T-helper 1 cell treated with Interleukin-12 subunit alpha and Interleukin-12 subunit beta and Interleukin-4 antibody, amounts not matched to agents 30 μg/mL and 1 μg/mL, for 36 hours (primary cell): Measurements from ENCODE around the gene MLLT6.

Experiments used
- H3K27ac Mint-ChIP-seq: one replicate; pipeline ENCODE4 v1.8.0; 2021; ENCODE audit warnings: mild to moderate bottlenecking, mixed read lengths
- H3K27me3 Mint-ChIP-seq: one replicate; pipeline ENCODE4 v1.8.0; 2021; ENCODE audit warnings: low read depth, mixed read lengths
- H3K36me3 Mint-ChIP-seq: one replicate; pipeline ENCODE4 v1.8.0; 2021; ENCODE audit warnings: low read depth, mixed read lengths
- H3K4me1 Mint-ChIP-seq: one replicate; pipeline ENCODE4 v1.8.0; 2021; ENCODE audit warnings: low read depth, mixed read lengths
- H3K4me3 Mint-ChIP-seq: one replicate; pipeline ENCODE4 v1.8.0; 2021; ENCODE audit warnings: mild to moderate bottlenecking, moderate library complexity, mixed read lengths
- H3K9me3 Mint-ChIP-seq: one replicate; pipeline ENCODE4 v1.8.0; 2021; ENCODE audit warnings: mixed read lengths

MLLT6 gene

GRCh38 chr17:38746004-38746848, 41.2 kb downstream of the MLLT6 start:
- no peak overlapping the region for H3K27ac Mint-ChIP-seq
- H3K27me3 Mint-ChIP-seq = peaks cover 32% of the 10 kb centered on the region

GRCh38 chr17:38746849-38747462, 41.9 kb downstream of the MLLT6 start:
- Mint-ChIP-seq H3K27me3 (peaks cover 39% of the 10 kb centered on the region), H3K4me1 (peaks cover 38% of the 10 kb centered on the region), H3K36me3 (peaks cover 2% of the 10 kb centered on the region), H3K9me3 (no peaks in the 10 kb centered on the region), H3K27ac (no peak overlapping the region), H3K4me3 (peak overlapping the region; percentile 62)

More at GRCh38 chr17:38746004-38746848, 41.2 kb downstream of the MLLT6 start:
- H3K4me3 Mint-ChIP-seq = peak overlapping the region; percentile 62
- no peaks in the 10 kb centered on the region for H3K36me3 Mint-ChIP-seq
- H3K4me1 Mint-ChIP-seq = peaks cover 32% of the 10 kb centered on the region
- no peaks in the 10 kb centered on the region for H3K9me3 Mint-ChIP-seq

- H3K4me3 Mint-ChIP-seq = peak overlapping the region; percentile 82
- no peaks in the 10 kb centered on the region for H3K9me3 Mint-ChIP-seq
- H3K36me3 Mint-ChIP-seq = peaks cover 4% of the 10 kb centered on the region
- H3K27ac Mint-ChIP-seq = no peak overlapping the region
- H3K4me1 Mint-ChIP-seq = peaks cover 35% of the 10 kb centered on the region
- H3K27me3 Mint-ChIP-seq = peaks cover 39% of the 10 kb centered on the region
Observed at GRCh38 chr17:38747463-38748148, 42.5 kb downstream of the MLLT6 start.

GRCh38 chr17:38748149-38748891, 43.2 kb downstream of the MLLT6 start, which contains the start of gene PCGF2:
TSS of gene PCGF2 (minus strand) at chr17:38748336. CDS start at chr17:38740402, 7,934 bp downstream.
- Mint-ChIP-seq H3K27ac (no peak within 1 kb of the TSS), H3K36me3 (peaks cover 6% of the 10 kb centered on the region), H3K4me3 (peak within 1 kb of the TSS; percentile 99), H3K9me3 (no peaks in the 10 kb centered on the region), H3K27me3 (peaks cover 39% of the 10 kb centered on the region), H3K4me1 (peaks cover 31% of the 10 kb centered on the region)

GRCh38 chr17:38748892-38749222, 43.8 kb downstream of the MLLT6 start:
- Mint-ChIP-seq H3K4me1 (peaks cover 32% of the 10 kb centered on the region), H3K27ac (no peak overlapping the region), H3K4me3 (peak overlapping the region; percentile 56), H3K9me3 (no peaks in the 10 kb centered on the region), H3K36me3 (peaks cover 9% of the 10 kb centered on the region), H3K27me3 (peaks cover 39% of the 10 kb centered on the region)

- peaks cover 39% of the 10 kb centered on the region for H3K27me3 Mint-ChIP-seq
- H3K4me3 Mint-ChIP-seq = peak overlapping the region; percentile 99
- peaks cover 10% of the 10 kb centered on the region for H3K36me3 Mint-ChIP-seq
- H3K4me1 Mint-ChIP-seq = peaks cover 34% of the 10 kb centered on the region
- no peak overlapping the region for H3K27ac Mint-ChIP-seq
- no peaks in the 10 kb centered on the region for H3K9me3 Mint-ChIP-seq
Observed at GRCh38 chr17:38749223-38750043, 44.4 kb downstream of the MLLT6 start.

- peak overlapping the region; percentile 99 for H3K4me3 Mint-ChIP-seq
- no peak overlapping the region for H3K27ac Mint-ChIP-seq
- H3K27me3 Mint-ChIP-seq = peaks cover 39% of the 10 kb centered on the region
- H3K36me3 Mint-ChIP-seq = peaks cover 13% of the 10 kb centered on the region
- no peaks in the 10 kb centered on the region for H3K9me3 Mint-ChIP-seq
- H3K4me1 Mint-ChIP-seq = peaks cover 37% of the 10 kb centered on the region
Observed at GRCh38 chr17:38750044-38750311, 44.9 kb downstream of the MLLT6 start.

- H3K27me3 Mint-ChIP-seq = peaks cover 39% of the 10 kb centered on the region
- H3K4me1 Mint-ChIP-seq = peaks cover 37% of the 10 kb centered on the region
- no peaks in the 10 kb centered on the region for H3K9me3 Mint-ChIP-seq
- peaks cover 14% of the 10 kb centered on the region for H3K36me3 Mint-ChIP-seq
- peak overlapping the region; percentile 99 for H3K4me3 Mint-ChIP-seq
- peak overlapping the region; percentile 94 for H3K27ac Mint-ChIP-seq
Observed at GRCh38 chr17:38750312-38751121, 45.4 kb downstream of the MLLT6 start.

GRCh38 chr17:38751144-38751807, 46.2 kb downstream of the MLLT6 start:
- Mint-ChIP-seq H3K27ac (peak overlapping the region; percentile 94), H3K4me3 (peak overlapping the region; percentile 99), H3K36me3 (peaks cover 19% of the 10 kb centered on the region), H3K4me1 (peaks cover 32% of the 10 kb centered on the region), H3K27me3 (peaks cover 34% of the 10 kb centered on the region), H3K9me3 (no peaks in the 10 kb centered on the region)

- H3K9me3 Mint-ChIP-seq = no peaks in the 10 kb centered on the region
- peaks cover 29% of the 10 kb centered on the region for H3K4me1 Mint-ChIP-seq
- H3K27me3 Mint-ChIP-seq = peaks cover 28% of the 10 kb centered on the region
- H3K4me3 Mint-ChIP-seq = peak overlapping the region; percentile 99
- H3K36me3 Mint-ChIP-seq = peaks cover 19% of the 10 kb centered on the region
- peak overlapping the region; percentile 94 for H3K27ac Mint-ChIP-seq
Observed at GRCh38 chr17:38751808-38752307, 46.8 kb downstream of the MLLT6 start.

GRCh38 chr17:38752308-38753070, 47.4 kb downstream of the MLLT6 start, which contains the start of gene PSMB3:
TSS of gene PSMB3 (plus strand) at chr17:38752741. CDS start at chr17:38752827, 86 bp downstream.
- H3K4me3 Mint-ChIP-seq = peak within 1 kb of the TSS; percentile 99
- H3K36me3 Mint-ChIP-seq = peaks cover 19% of the 10 kb centered on the region
- peaks cover 29% of the 10 kb centered on the region for H3K4me1 Mint-ChIP-seq
- peaks cover 27% of the 10 kb centered on the region for H3K27me3 Mint-ChIP-seq
- peak within 1 kb of the TSS; percentile 94 for H3K27ac Mint-ChIP-seq
- no peaks in the 10 kb centered on the region for H3K9me3 Mint-ChIP-seq

- H3K27ac Mint-ChIP-seq = peak overlapping the region; percentile 94
- H3K4me1 Mint-ChIP-seq = peaks cover 29% of the 10 kb centered on the region
- H3K27me3 Mint-ChIP-seq = peaks cover 23% of the 10 kb centered on the region
- peaks cover 19% of the 10 kb centered on the region for H3K36me3 Mint-ChIP-seq
- no peaks in the 10 kb centered on the region for H3K9me3 Mint-ChIP-seq
- peak overlapping the region; percentile 99 for H3K4me3 Mint-ChIP-seq
Observed at GRCh38 chr17:38753071-38753506, 48.0 kb downstream of the MLLT6 start.
